Lower lobe of right lung (tissue), 2 donors: ENCODE results near the gene TBX6. TPM values are rescaled to one million over a fixed set of nuclear protein-coding genes. Genes with fewer than 3 reads are reported as not detected.

ENCODE experiments used
- ATAC-seq, 2 donors: fragments of 200-7000 bp; cut with Tn5 transposase; one replicate each; pipeline ENCODE4 v1.9.1; 2020 to 2022; ENCODE audit warnings: mild to moderate bottlenecking in 2 of 2, moderate library complexity in 2 of 2
- DNase-seq: peaks from one replicate; pipeline ENCODE4 v3.0.0-alpha.2; 2020
- H3K27ac ChIP-seq: fragments of 200-600 bp; one replicate; pipeline ENCODE4 v1.8.0; 2022
- H3K27me3 ChIP-seq: fragments of 200-600 bp; one replicate; pipeline ENCODE4 v1.8.0; 2022; ENCODE audit warnings: low read depth
- H3K36me3 ChIP-seq: fragments of 200-600 bp; one replicate; pipeline ENCODE4 v1.8.0; 2022; ENCODE audit warnings: mild to moderate bottlenecking
- H3K4me1 ChIP-seq: fragments of 200-600 bp; one replicate; pipeline ENCODE4 v1.8.0; 2022
- H3K4me3 ChIP-seq: fragments of 200-600 bp; one replicate; pipeline ENCODE4 v1.8.0; 2022; ENCODE audit warnings: mild to moderate bottlenecking
- H3K9me3 ChIP-seq: fragments of 200-600 bp; one replicate; pipeline ENCODE4 v1.8.0; 2022
- intact Hi-C: fragments of 100-400 bp; cut with DNase I; formaldehyde crosslinking; loops from one replicate; pipeline ENCODE4 v1.11.0; 2022
- total RNA-seq: library from RNA; stranded (reverse); fragmentation: NEBNext Ultra II Directional; extraction: Animal tissue kit (Norgen Biotek cat#: 25700); gene quantifications from one replicate; pipeline ENCODE4 v1.2.1, GENCODE V29; 2021
- TF ChIP-seq, protein P1 (sequence below): fragments of 200-600 bp; IDR thresholded peaks from one replicate; pipeline ENCODE4 v1.8.0; 2022; ENCODE audit warnings: antibody characterized with exemption, mild to moderate bottlenecking
- donor health status: DM: no; HTN: yes; CAD: no; lungs with severe emphysema.

Gene TBX6
- total RNA-seq, 1 donor from 2014 or later: 1.6 TPM

DNA sequence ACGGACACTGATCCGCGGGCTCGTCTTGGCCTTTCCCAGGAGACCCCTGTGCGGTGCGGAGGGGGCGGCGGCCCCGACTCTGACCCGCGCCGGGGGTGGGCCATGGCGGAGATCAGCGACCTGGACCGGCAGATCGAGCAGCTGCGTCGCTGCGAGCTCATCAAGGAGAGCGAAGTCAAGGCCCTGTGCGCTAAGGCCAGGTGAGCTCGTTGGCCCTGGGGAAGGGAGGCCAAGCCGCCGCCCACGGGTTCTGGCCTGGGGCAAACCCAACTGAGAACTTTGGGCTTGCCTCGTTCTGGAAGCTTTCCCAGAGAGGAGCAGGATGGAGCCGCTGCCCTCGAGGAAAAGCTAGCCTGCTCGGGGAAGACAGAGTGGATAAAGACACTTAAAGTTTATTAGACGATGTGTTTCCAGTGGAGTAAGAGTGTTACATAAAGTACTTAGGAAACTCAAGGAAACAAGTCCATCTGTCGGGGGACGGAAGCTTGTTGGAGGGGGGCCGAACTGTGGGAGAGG lies 15.4 kb downstream of the TBX6 start:
- Histone ChIP-seq H3K4me3 (peak overlapping the region; percentile 94), H3K4me1 (peaks cover 31% of the 10 kb centered on the region), H3K9me3 (no peaks in the 10 kb centered on the region), H3K36me3 (peaks cover 58% of the 10 kb centered on the region), H3K27me3 (no peaks in the 10 kb centered on the region), H3K27ac (peak overlapping the region; percentile 90)
- peak; percentile 31 to 52 for ATAC-seq
- intact Hi-C loops: no loop called here
- TF ChIP-seq, protein P1, sequence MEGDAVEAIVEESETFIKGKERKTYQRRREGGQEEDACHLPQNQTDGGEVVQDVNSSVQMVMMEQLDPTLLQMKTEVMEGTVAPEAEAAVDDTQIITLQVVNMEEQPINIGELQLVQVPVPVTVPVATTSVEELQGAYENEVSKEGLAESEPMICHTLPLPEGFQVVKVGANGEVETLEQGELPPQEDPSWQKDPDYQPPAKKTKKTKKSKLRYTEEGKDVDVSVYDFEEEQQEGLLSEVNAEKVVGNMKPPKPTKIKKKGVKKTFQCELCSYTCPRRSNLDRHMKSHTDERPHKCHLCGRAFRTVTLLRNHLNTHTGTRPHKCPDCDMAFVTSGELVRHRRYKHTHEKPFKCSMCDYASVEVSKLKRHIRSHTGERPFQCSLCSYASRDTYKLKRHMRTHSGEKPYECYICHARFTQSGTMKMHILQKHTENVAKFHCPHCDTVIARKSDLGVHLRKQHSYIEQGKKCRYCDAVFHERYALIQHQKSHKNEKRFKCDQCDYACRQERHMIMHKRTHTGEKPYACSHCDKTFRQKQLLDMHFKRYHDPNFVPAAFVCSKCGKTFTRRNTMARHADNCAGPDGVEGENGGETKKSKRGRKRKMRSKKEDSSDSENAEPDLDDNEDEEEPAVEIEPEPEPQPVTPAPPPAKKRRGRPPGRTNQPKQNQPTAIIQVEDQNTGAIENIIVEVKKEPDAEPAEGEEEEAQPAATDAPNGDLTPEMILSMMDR: no peak
- DNase-seq: peak; percentile 58

DNA sequence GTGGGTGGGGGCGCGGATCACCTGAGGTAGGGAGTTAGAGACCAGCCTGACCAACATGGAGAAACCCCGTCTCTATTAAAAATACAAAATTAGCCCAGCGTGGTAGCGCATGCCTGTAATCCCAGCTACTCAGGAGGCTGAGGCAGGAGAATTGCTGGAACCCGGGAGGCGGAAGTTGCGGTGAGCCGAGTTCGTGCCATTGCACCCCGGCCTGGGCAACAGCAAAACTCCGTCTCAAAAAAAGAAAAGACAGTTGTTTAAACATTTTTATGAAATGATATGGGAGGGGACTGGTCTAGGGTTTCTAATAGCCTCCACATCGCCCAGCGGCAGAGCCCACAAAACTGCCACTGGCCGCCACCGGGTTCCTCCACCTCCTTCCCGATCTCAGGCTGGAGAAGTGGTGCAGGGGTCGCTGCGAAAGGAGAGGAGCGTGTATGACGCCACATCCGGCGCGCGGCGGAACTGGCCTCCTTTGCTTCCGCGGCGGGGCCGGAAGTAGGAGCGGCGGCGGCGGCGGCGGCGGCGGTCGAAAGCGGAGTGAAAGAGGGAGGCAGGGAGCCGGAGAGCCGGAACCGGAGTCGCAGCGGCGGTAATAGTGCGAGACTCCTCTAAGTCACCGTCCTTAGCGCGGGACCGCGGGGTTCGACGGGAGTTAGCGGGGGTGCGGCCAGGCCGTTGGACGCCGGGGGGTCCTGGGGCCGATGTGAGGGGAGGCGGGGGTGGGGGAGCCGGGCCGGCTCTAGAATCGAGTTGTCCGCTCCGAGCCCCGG lies 16.0 kb downstream of the TBX6 start, which contains the start of gene PPP4C:
Gene PPP4C (plus strand): TSS at position 492 of the 773 bp plus-strand sequence. CDS start 384 bp downstream, outside the sequence.
- H3K9me3 ChIP-seq: no peaks in the 10 kb centered on the region
- H3K4me1 ChIP-seq: peaks cover 31% of the 10 kb centered on the region
- no peaks in the 10 kb centered on the region for H3K27me3 ChIP-seq
- TF ChIP-seq, protein P1: peak; percentile 13
- intact Hi-C loops: no loop called here
- H3K27ac ChIP-seq: peak within 1 kb of the TSS; percentile 90
- peaks cover 58% of the 10 kb centered on the region for H3K36me3 ChIP-seq
- ATAC-seq (peak; percentile 95 to 97), DNase-seq (peak; percentile 95)
- peak within 1 kb of the TSS; percentile 94 for H3K4me3 ChIP-seq

DNA sequence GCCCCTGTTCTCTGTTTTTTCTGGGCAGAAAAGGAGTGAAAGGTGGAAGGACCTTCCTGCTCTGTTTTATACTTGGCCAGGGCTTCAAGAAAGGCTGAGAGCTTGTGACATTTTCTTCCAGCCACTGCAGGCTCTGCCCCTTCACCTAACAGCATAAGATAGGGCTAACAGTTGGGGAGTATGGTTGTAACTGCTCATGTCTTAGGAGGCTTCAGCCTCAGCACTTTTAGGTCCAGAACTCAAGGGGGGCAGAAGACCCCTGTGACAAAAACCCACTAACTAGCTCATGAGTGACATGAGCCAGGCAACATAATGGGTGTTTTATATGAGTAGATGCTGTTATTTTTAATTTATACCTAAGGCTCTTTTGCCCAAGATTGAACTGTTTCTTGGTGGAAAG lies 21.2 kb downstream of the TBX6 start:
- TF ChIP-seq, protein P1: no peak
- no peak overlapping the region for H3K27ac ChIP-seq
- intact Hi-C loops: no loop called here
- no peak for DNase-seq
- H3K27me3 ChIP-seq: no peaks in the 10 kb centered on the region
- no peak for ATAC-seq
- no peak overlapping the region for H3K4me3 ChIP-seq
- no peaks in the 10 kb centered on the region for H3K9me3 ChIP-seq
- H3K4me1 ChIP-seq: peaks cover 43% of the 10 kb centered on the region
- peaks cover 63% of the 10 kb centered on the region for H3K36me3 ChIP-seq

DNA sequence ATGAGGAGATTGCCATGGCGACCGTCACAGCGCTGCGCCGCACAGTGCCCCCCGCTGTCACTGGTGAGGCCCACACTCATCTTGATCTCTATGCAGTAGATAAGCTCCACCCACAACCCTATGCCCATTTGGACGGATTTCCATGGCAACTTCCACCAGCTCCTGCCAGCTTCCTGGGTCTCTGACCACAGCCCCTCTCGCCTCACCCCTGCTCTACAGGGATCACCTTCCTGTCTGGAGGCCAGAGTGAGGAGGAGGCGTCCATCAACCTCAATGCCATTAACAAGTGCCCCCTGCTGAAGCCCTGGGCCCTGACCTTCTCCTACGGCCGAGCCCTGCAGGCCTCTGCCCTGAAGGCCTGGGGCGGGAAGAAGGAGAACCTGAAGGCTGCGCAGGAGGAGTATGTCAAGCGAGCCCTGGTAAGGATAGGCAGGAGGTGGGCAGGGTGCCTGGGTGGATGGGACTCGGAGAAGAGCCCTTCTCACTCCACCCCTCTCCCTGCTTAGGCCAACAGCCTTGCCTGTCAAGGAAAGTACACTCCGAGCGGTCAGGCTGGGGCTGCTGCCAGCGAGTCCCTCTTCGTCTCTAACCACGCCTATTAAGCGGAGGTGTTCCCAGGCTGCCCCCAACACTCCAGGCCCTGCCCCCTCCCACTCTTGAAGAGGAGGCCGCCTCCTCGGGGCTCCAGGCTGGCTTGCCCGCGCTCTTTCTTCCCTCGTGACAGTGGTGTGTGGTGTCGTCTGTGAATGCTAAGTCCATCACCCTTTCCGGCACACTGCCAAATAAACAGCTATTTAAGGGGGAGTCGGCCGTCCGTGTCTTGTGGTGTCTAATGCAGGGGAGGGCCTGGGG lies 21.9 kb downstream of the TBX6 start:
- peaks cover 38% of the 10 kb centered on the region for H3K4me1 ChIP-seq
- intact Hi-C loops: no loop called here
- TF ChIP-seq, protein P1: no peak
- H3K4me3 ChIP-seq: no peak overlapping the region
- DNase-seq (no peak), ATAC-seq (no peak)
- no peaks in the 10 kb centered on the region for H3K9me3 ChIP-seq
- H3K27ac ChIP-seq: no peak overlapping the region
- no peaks in the 10 kb centered on the region for H3K27me3 ChIP-seq
- peaks cover 63% of the 10 kb centered on the region for H3K36me3 ChIP-seq

DNA sequence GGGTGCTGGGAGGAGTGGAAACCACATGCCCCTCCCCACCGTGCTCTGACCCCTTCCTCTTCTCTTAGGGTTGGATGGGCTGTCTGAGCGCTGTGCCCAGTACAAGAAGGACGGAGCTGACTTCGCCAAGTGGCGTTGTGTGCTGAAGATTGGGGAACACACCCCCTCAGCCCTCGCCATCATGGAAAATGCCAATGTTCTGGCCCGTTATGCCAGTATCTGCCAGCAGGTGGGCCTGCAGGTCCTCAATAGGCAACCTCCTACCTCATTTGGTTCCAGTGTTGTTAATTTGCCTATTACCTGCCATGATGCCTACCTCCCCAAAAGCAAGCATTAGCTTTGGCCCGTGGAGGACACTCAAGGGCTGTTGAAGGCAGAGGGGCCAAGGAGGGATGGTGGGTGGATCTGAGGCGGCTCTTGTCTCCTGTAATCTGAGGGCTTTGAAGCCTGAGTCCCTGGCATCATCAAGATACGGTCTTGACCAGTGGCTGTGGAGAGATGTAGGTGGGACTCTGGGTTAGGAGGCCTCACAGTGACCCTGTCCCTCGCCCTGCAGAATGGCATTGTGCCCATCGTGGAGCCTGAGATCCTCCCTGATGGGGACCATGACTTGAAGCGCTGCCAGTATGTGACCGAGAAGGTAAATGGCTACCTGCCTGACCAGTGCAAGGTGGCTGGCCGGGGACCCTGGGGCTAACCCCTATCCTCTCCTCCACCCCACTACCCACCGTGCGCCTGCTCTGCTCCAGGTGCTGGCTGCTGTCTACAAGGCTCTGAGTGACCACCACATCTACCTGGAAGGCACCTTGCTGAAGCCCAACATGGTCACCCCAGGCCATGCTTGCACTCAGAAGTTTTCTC lies 22.7 kb downstream of the TBX6 start:
- TF ChIP-seq, protein P1: peak; percentile 27
- no peak overlapping the region for H3K4me3 ChIP-seq
- no peak overlapping the region for H3K27ac ChIP-seq
- H3K9me3 ChIP-seq: no peaks in the 10 kb centered on the region
- intact Hi-C loops: no loop called here
- ATAC-seq: no peak
- DNase-seq: no peak
- H3K4me1 ChIP-seq: peaks cover 37% of the 10 kb centered on the region
- H3K36me3 ChIP-seq: peaks cover 63% of the 10 kb centered on the region
- no peaks in the 10 kb centered on the region for H3K27me3 ChIP-seq
